ENCODE data around the gene CCDC88C. TPM values are rescaled to one million over a fixed set of nuclear protein-coding genes. Genes with fewer than 3 reads are reported as not detected.

The CCDC88C gene
- total RNA-seq, 2 experiments from 2014 or later: 60.7 to 66.0 TPM

GRCh38 chr14:91317381-91318308 is 100.0 kb downstream of the CCDC88C start:
- ChIA-PET POLR2A (interaction anchor here (0.8 to 1.2 kb wide), 5 partner anchors 18 to 101 kb away, joined by 3 to 5 read pairs (median 3); partner anchors contain the start of gene CCDC88C), CTCF (interaction anchor here (0.6 to 1.6 kb wide), 10 partner anchors 34 to 191 kb away, joined by 3 to 8 read pairs (median 3); partner anchors contain the start of gene CCDC88C)

DNA sequence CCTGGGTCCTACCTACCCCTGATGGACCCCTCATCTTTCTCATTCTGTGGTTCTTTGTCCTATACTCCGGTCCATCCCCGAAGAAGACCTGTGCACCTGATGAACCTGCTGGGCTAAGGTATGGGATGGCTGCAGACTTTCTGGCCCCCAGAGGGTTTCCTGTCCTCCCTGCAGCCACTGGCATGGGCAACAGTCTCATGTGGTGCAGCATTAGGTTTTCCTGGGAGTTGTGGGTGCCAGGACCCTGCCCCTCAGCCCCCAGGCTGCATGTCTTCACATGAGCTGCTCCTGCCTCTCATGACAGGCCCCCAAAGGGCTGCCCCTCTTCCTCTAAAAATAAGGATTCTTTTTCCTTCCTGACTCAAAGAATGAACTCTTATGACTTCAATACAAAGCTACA is 100.9 kb downstream of the CCDC88C start:
- POLR2A ChIA-PET: interaction anchor here (1.0 kb wide), 2 partner anchors 17 to 102 kb away, joined by 3 to 4 read pairs; no protein-coding TSS in a partner anchor

DNA sequence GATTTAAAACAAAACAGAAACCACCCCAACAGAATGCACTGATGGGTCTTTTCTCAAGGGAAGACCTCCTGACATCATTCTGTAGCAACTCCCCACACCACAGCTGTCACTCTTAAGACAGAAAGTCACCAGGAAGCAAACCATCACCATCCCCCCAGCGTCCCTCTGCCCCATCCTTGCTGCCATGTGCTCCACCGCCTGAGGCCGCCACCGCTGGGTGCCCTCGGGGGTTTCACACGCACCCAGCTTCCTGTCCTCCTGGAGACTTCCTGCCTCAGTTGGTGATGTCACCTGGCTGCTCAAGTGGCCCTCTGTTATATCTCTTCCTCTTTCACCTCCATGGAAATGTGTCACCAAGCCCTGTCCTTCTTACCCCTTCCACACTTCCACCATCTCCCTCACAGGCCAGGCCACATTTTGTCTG is 101.8 kb downstream of the CCDC88C start:
- CTCF ChIA-PET: interaction anchor here (0.8 to 1.6 kb wide), 6 partner anchors 10 to 103 kb away, joined by 3 to 5 read pairs (median 3); no protein-coding TSS in a partner anchor

More for the DNA sequence above, 100.9 kb downstream of the CCDC88C start:
- CTCF ChIA-PET: interaction anchor here (0.6 to 1.6 kb wide), 6 partner anchors 38 to 192 kb away, joined by 3 to 8 read pairs (median 4); partner anchors contain the start of gene CCDC88C

GRCh38 chr14:91313852-91314251 is 103.8 kb downstream of the CCDC88C start:
- CTCF ChIA-PET: interaction anchor here (1.6 kb wide), 1 partner anchor 137 kb away, joined by 3 read pairs; no protein-coding TSS in a partner anchor
- POLR2A ChIA-PET: no interaction called here

More for the DNA sequence above, 101.8 kb downstream of the CCDC88C start:
- POLR2A ChIA-PET: interaction anchor here (0.7 to 1.7 kb wide), 3 partner anchors 34 to 100 kb away, joined by 3 to 6 read pairs (median 3); partner anchors contain the start of gene GPR68

DNA sequence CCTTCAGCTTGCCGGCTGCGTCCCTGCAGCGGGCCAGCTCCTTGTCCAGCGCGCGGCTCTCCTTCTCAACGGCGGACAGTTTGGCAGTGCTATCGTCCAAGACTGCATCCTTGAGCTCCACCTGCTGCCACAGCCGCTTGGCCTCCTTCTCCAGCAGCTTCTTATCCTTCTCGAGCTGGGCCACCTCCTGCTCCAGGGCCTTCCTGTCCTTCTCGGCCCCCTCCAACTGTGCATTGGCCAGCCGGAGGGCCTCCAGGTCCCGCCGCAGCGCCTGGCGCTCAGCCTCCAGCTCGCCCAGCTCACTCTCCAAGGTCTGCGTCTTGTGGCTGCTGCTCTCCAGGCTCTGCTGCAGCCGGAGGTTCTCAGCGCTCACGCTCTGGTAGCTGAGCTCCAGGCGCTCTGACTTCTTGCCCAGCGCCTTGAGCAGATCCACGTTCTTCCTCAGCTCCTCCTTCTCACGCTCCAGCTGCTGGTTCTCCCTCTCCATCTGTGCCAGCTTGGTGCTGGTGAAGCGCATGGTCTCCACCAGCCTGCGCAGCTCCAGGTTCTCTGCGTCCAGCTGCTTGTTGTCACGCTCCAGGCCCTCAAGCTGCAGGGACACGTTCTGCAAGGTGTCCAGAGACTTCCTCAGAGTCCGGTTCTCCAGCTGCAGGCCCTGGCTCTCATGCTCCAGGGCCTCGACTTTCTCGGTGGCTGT is 104.3 kb downstream of the CCDC88C start:
- POLR2A ChIA-PET: no interaction called here

GRCh38 chr14:91311284-91311662 is 106.3 kb downstream of the CCDC88C start:
- ChIA-PET POLR2A (no interaction called here), CTCF (no interaction called here)

More for the DNA sequence above, 104.3 kb downstream of the CCDC88C start:
- CTCF ChIA-PET: interaction anchor here (1.2 to 1.6 kb wide), 2 partner anchors 105 to 136 kb away, joined by 3 read pairs; no protein-coding TSS in a partner anchor

GRCh38 chr14:91310606-91311283 is 106.9 kb downstream of the CCDC88C start:
- CTCF ChIA-PET: interaction anchor here (1.4 kb wide), 1 partner anchor 133 kb away, joined by 4 read pairs; no protein-coding TSS in a partner anchor

DNA sequence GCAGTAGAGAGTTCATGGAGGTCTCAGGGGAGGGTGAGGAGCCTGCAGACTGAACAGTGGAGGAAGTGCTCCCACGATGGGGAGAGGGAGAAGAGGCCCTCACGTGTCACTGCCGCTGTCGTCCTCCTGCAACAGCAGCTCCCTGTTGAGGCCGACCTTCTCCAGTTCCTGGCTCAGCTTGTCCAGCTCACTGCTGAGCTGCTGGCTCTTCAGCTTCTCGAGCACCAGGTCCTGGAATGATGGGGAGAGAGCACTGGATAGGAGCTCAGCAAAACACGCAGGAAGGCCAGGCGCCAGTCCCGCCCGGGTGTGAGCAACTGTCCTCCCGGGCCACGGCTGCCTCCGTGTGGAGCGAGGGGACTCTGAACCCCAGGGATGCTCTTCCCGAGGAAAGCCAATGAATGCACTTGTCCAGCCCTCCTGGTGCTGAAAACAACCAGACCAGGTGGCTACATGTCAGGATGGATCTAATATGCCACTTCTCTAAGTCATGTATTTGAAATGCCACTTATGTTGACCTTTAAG is 107.8 kb downstream of the CCDC88C start:
- ChIA-PET POLR2A (no interaction called here), CTCF (interaction anchor here (0.6 to 1.4 kb wide), 3 partner anchors 14 to 133 kb away, joined by 3 to 4 read pairs (median 4); no protein-coding TSS in a partner anchor)

More at GRCh38 chr14:91310606-91311283, 106.9 kb downstream of the CCDC88C start:
- POLR2A ChIA-PET: no interaction called here

- POLR2A ChIA-PET: no interaction called here
- CTCF ChIA-PET: no interaction called here
Observed at GRCh38 chr14:91308337-91308736, 109.3 kb downstream of the CCDC88C start.

DNA sequence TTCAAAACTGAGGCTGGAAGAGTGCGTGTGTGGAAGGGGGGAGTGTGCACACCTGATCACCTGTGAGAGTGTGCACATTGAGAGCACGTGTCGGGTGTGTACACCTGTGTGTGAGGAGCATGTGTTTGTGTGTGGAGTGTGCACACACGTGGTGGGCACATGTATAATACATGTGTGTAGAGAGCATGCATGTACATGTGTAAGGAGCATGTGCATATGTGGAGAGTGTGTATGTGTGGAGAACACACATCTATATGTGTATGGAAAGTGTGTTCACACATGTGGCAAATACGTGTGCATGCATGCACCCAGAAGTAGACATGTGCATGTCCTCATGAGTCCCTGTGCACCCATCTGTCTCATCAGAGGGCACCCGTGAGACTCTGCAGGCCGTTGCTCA is 110.0 kb downstream of the CCDC88C start:
- ChIA-PET POLR2A (no interaction called here), CTCF (no interaction called here)

GRCh38 chr14:91307046-91307445 is 110.6 kb downstream of the CCDC88C start:
- POLR2A ChIA-PET: no interaction called here
- CTCF ChIA-PET: no interaction called here

GRCh38 chr14:91306547-91306946 is 111.1 kb downstream of the CCDC88C start:
- POLR2A ChIA-PET: no interaction called here
- CTCF ChIA-PET: interaction anchor here (1.6 kb wide), 1 partner anchor 9 kb away, joined by 5 read pairs; no protein-coding TSS in a partner anchor

- POLR2A ChIA-PET: no interaction called here
- CTCF ChIA-PET: interaction anchor here (0.6 to 1.6 kb wide), 2 partner anchors 10 to 589 kb away, joined by 4 to 5 read pairs; no protein-coding TSS in a partner anchor
Observed at GRCh38 chr14:91305650-91306431, 111.8 kb downstream of the CCDC88C start.

- ChIA-PET POLR2A (interaction anchor here (0.6 kb wide), 1 partner anchor 276 kb away, joined by 3 read pairs; no protein-coding TSS in a partner anchor), CTCF (no interaction called here)
Observed at GRCh38 chr14:91303924-91304229, 113.7 kb downstream of the CCDC88C start.

- POLR2A ChIA-PET: interaction anchor here (0.6 kb wide), 1 partner anchor 276 kb away, joined by 3 read pairs; no protein-coding TSS in a partner anchor
- CTCF ChIA-PET: interaction anchor here (0.7 to 1.5 kb wide), 2 partner anchors 12 to 16 kb away, joined by 3 to 4 read pairs; no protein-coding TSS in a partner anchor
Observed at GRCh38 chr14:91303091-91303923, 114.3 kb downstream of the CCDC88C start.

DNA sequence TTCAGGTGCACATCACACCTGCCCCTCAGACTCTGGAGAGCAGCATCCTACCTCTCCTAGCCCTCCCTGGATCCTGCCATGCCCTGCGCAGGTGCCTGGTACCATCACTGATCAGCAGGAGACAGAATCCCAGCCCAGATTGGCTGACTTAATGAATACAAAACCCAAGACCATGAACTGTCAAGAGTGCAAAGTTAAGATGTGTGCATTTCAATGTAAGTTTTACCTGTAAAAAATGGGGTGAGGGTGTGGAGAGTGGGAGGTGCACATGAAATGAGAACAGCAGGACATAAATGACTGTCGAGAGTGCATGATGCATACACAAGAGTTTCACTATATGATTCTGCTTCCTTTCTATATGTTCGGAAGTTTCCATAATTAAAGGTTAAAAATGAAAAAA is 115.2 kb downstream of the CCDC88C start:
- POLR2A ChIA-PET: interaction anchor here (0.6 kb wide), 1 partner anchor 88 kb away, joined by 3 read pairs; no protein-coding TSS in a partner anchor
- CTCF ChIA-PET: interaction anchor here (0.7 to 1.5 kb wide), 2 partner anchors 13 to 17 kb away, joined by 3 to 4 read pairs; no protein-coding TSS in a partner anchor

DNA sequence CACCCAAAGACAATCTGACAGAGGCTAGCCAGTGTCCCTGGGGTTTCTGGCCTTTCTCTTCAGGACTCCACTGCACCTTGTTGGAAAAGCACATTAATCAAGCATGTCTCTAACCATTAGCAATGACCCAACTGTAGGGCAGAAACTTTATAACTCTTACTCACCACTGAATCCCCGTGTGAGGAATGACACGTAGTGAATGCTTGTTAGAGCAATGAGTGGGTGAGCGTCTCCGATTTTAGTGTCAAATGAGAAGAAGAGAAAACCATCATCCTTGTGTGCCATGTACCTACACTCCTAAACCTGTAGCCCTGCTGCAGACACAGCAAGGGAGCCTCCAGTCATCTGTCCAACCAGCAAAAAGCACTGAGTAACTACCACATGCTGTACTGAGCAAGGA is 116.7 kb downstream of the CCDC88C start:
- CTCF ChIA-PET: no interaction called here

More for the DNA sequence above, 116.7 kb downstream of the CCDC88C start:
- POLR2A ChIA-PET: no interaction called here
